H1 (cell line): ENCODE data around the gene CCDC192. TPM values are rescaled to one million over a fixed set of nuclear protein-coding genes. Genes with fewer than 3 reads are reported as not detected.

Experiments used
- CTCF ChIA-PET: fragments of 300-600 bp; sonication (Branson Sonifier 250); formaldehyde crosslinking; loops from one replicate; lab custom pipeline; 2021; ENCODE audit not compliant: partially characterized antibody; lab: Charles Lee
- POLR2A ChIA-PET: fragments of 300-600 bp; sonication (Branson Sonifier 250); formaldehyde crosslinking; loops from one replicate; lab custom pipeline; 2021; ENCODE audit warnings: inconsistent platforms; ENCODE audit not compliant: partially characterized antibody; lab: Charles Lee
- DNase-seq, 2 experiments: peaks; one replicate each; pipeline versions ENCODE4 v3.0.0 to v3.0.0-alpha.2; 2010 to 2022; ENCODE audit warnings: low spot score in 2 of 2, low read depth in 1 of 2, mixed read lengths in 1 of 2
- FAIRE-seq: peaks from 2 replicates; lab custom pipeline; 2011; peaks lifted over from hg19 to GRCh38; lab: Jason Lieb, UNC
- H2AFZ ChIP-seq: 2 replicates; pipeline ENCODE4 v1.8.1; 2012; ENCODE audit warnings: low read length, inconsistent platforms
- H2AK5ac ChIP-seq: 2 replicates; pipeline ENCODE4 v1.6.1; 2013; ENCODE audit warnings: low read depth, low read length
- H2BK120ac ChIP-seq: replicated peaks from 2 replicates; pipeline ENCODE3; 2013; ENCODE audit warnings: low read depth, low read length, inconsistent platforms
- H2BK12ac ChIP-seq: 2 replicates; pipeline ENCODE4 v1.6.1; 2013; ENCODE audit warnings: low read depth, low read length
- H2BK15ac ChIP-seq: 2 replicates; pipeline ENCODE4 v1.6.1; 2013; ENCODE audit warnings: low read length
- H2BK20ac ChIP-seq: 2 replicates; pipeline ENCODE4 v1.6.1; 2013; ENCODE audit warnings: low read length
- H2BK5ac ChIP-seq: 2 replicates; pipeline ENCODE4 v1.6.1; 2013; ENCODE audit warnings: low read depth, low read length
- H3K14ac ChIP-seq: 2 replicates; pipeline ENCODE4 v1.6.1; 2013; ENCODE audit warnings: inconsistent platforms; ENCODE audit not compliant: insufficient read length
- H3K18ac ChIP-seq: 2 replicates; pipeline ENCODE4 v1.6.1; 2013; ENCODE audit warnings: low read length; ENCODE audit errors: extremely low read depth
- H3K23ac ChIP-seq: 2 replicates; pipeline ENCODE4 v1.6.1; 2013; ENCODE audit warnings: inconsistent platforms; ENCODE audit not compliant: insufficient read length
- H3K23me2 ChIP-seq: 2 replicates; pipeline ENCODE4 v1.6.1; 2013; ENCODE audit warnings: low read depth, low read length
- H3K27ac ChIP-seq: 2 replicates; pipeline ENCODE4 v1.6.1; 2011; ENCODE audit warnings: low read depth, low read length, inconsistent platforms
- H3K27me3 ChIP-seq, 4 experiments: replicated peaks in 1 of 4; 1 replicate in 1 of 4; 2 replicates in 3 of 4; pipeline versions ENCODE4 v1.6.1 to v1.8.1; 2011 to 2013; ENCODE audit warnings: low read length in 3 of 4, mild to moderate bottlenecking in 3 of 4, inconsistent platforms in 2 of 4, mixed read lengths in 2 of 4, moderate library complexity in 1 of 4; ENCODE audit not compliant: control insufficient read depth in 3 of 4, insufficient read depth in 3 of 4; ENCODE audit errors: extremely low read depth in 1 of 4
- H3K36me3 ChIP-seq, 4 experiments: 2 replicates each; pipeline versions ENCODE4 v1.6.1 to v1.8.1; 2011 to 2013; ENCODE audit warnings: mild to moderate bottlenecking in 4 of 4, low read length in 3 of 4, moderate library complexity in 2 of 4, control low read depth in 1 of 4, inconsistent platforms in 1 of 4; ENCODE audit not compliant: insufficient read depth in 4 of 4, control insufficient read depth in 2 of 4
- H3K4ac ChIP-seq: replicated peaks from 2 replicates; pipeline ENCODE3; 2013; ENCODE audit warnings: low read length, low read depth, mixed read lengths, inconsistent platforms; ENCODE audit not compliant: insufficient read length
- H3K4me1 ChIP-seq, 4 experiments: replicated peaks in 1 of 4; 1 replicate in 1 of 4; 2 replicates in 3 of 4; pipeline versions ENCODE4 v1.6.1 to v1.8.1; 2011 to 2013; ENCODE audit warnings: low read length in 3 of 4, inconsistent platforms in 2 of 4, mixed read lengths in 1 of 4; ENCODE audit not compliant: insufficient read depth in 4 of 4, control insufficient read depth in 3 of 4
- H3K4me2 ChIP-seq, 2 experiments: 2 replicates each; pipeline versions ENCODE4 v1.6.1 to v1.8.1; 2011 to 2013; ENCODE audit warnings: low read depth in 2 of 2, low read length in 2 of 2, control low read depth in 1 of 2, inconsistent platforms in 1 of 2, mild to moderate bottlenecking in 1 of 2; ENCODE audit not compliant: insufficient read depth in 1 of 2
- H3K4me3 ChIP-seq, 4 experiments: fragments of 200-600, 300-600 bp in 1 of 4; sonication (generic), shearing (Covaris generic), sonication (Bioruptor Twin) in 1 of 4; 2 replicates each; pipeline versions ENCODE4 v1.5.1 to v1.8.1; 2011 to 2016; ENCODE audit warnings: low read length in 4 of 4, low read depth in 3 of 4, control low read depth in 2 of 4, inconsistent platforms in 2 of 4, mild to moderate bottlenecking in 2 of 4, mixed read lengths in 1 of 4, moderate library complexity in 1 of 4; ENCODE audit not compliant: insufficient read depth in 2 of 4; ENCODE audit errors: extremely low read depth in 1 of 4
- H3K56ac ChIP-seq: replicated peaks from 2 replicates; pipeline ENCODE3; 2013; ENCODE audit warnings: low read depth, mild to moderate bottlenecking, mixed read lengths, low read length, inconsistent platforms; ENCODE audit not compliant: insufficient read length
- H3K79me1 ChIP-seq: 2 replicates; pipeline ENCODE4 v1.6.1; 2013; ENCODE audit warnings: low read depth, low read length, control low read depth
- H3K79me2 ChIP-seq, 2 experiments: 2 replicates each; pipeline versions ENCODE4 v1.6.1 to v1.8.1; 2012 to 2013; ENCODE audit warnings: low read length in 2 of 2, mild to moderate bottlenecking in 2 of 2, inconsistent platforms in 1 of 2; ENCODE audit not compliant: insufficient read depth in 2 of 2, control insufficient read depth in 1 of 2
- H3K9ac ChIP-seq, 4 experiments: replicated peaks in 1 of 4; 1 replicate in 1 of 4; 2 replicates in 3 of 4; pipeline versions ENCODE4 v1.6.1 to v1.8.1; 2011 to 2013; ENCODE audit warnings: low read depth in 3 of 4, low read length in 3 of 4, control low read depth in 2 of 4, mild to moderate bottlenecking in 2 of 4, moderate library complexity in 2 of 4, inconsistent platforms in 1 of 4; ENCODE audit errors: extremely low read depth in 1 of 4
- H3K9me3 ChIP-seq, 2 experiments: 2 replicates each; pipeline versions ENCODE4 v1.6.1 to v1.8.1; 2012 to 2013; ENCODE audit warnings: mild to moderate bottlenecking in 2 of 2, moderate library complexity in 2 of 2, control low read depth in 1 of 2, inconsistent platforms in 1 of 2, low read depth in 1 of 2, low read length in 1 of 2, mixed read lengths in 1 of 2; ENCODE audit not compliant: insufficient read depth in 2 of 2
- H4K20me1 ChIP-seq, 2 experiments: replicated peaks in 1 of 2; 2 replicates each; pipeline versions ENCODE3 to v1.8.1; 2011 to 2013; ENCODE audit warnings: inconsistent platforms in 2 of 2, low read length in 2 of 2, mild to moderate bottlenecking in 1 of 2; ENCODE audit not compliant: insufficient read depth in 2 of 2, control insufficient read depth in 1 of 2
- H4K5ac ChIP-seq: 2 replicates; pipeline ENCODE4 v1.6.1; 2013; ENCODE audit warnings: low read length, low read depth, mixed read lengths, inconsistent platforms; ENCODE audit not compliant: insufficient read length
- H4K8ac ChIP-seq: 2 replicates; pipeline ENCODE4 v1.8.0; 2013; ENCODE audit warnings: mild to moderate bottlenecking, moderate library complexity, low read length, inconsistent platforms; ENCODE audit not compliant: insufficient read depth; ENCODE audit errors: extremely low read depth
- H4K91ac ChIP-seq: replicated peaks from 2 replicates; pipeline ENCODE3; 2013; ENCODE audit warnings: low read length, mixed read lengths, inconsistent platforms; ENCODE audit not compliant: insufficient read length
- ATF3 ChIP-seq: IDR thresholded peaks from 2 replicates; pipeline ENCODE4 v1.6.1; 2011; ENCODE audit warnings: low read depth, mild to moderate bottlenecking, low read length; ENCODE audit not compliant: insufficient read depth
- CREB1 ChIP-seq: IDR thresholded peaks from 2 replicates; pipeline ENCODE4 v1.6.1; 2012; ENCODE audit warnings: inconsistent platforms
- HDAC6 ChIP-seq: IDR thresholded peaks from one replicate; pipeline ENCODE4 v1.7.1; 2012; ENCODE audit warnings: low read depth, mild to moderate bottlenecking, inconsistent platforms, low read length, moderate library complexity
- JUND ChIP-seq: IDR thresholded peaks from 2 replicates; pipeline ENCODE4 v1.6.1; 2011; ENCODE audit warnings: mild to moderate bottlenecking, improper control_type of control experiment, low read length
- KDM4A ChIP-seq: IDR thresholded peaks from one replicate; pipeline ENCODE4 v1.7.1; 2012; ENCODE audit warnings: low read depth, mild to moderate bottlenecking, moderate library complexity, low read length, inconsistent platforms; ENCODE audit not compliant: severe bottlenecking
- TCF12 ChIP-seq: IDR thresholded peaks from 2 replicates; pipeline ENCODE4 v1.6.1; 2011; ENCODE audit warnings: low read depth, mild to moderate bottlenecking, low read length
- WGBS, 2 experiments: shearing (Covaris generic) in 1 of 2; methylation state at CpG; one replicate each; pipeline versions ENCODE4 v1.1.6 to v1.1.7; 2013 to 2015; ENCODE audit warnings: low lambda C conversion rate in 2 of 2, mixed read lengths in 2 of 2, inconsistent platforms in 1 of 2, low coverage in 1 of 2, missing lambda C conversion rate in 1 of 2; ENCODE audit not compliant: insufficient replicate concordance in 2 of 2, insufficient coverage in 1 of 2, insufficient read length in 1 of 2; ENCODE audit errors: extremely low coverage in 1 of 2, missing lambda C conversion rate in 1 of 2; 5-methylcytosine and 5-hydroxymethylcytosine counted together
- polyA plus RNA-seq, 7 experiments: library from polyadenylated mRNA; depleted of rRNA in 3 of 7; stranded (reverse) in 5 of 7; unstranded in 2 of 7; fragments of >200 nt in 5 of 7; fragments of 200-250 nt in 2 of 7; gene quantifications; 1 replicate in 5 of 7; 2 replicates in 1 of 7; 4 replicates in 1 of 7; pipeline versions ENCODE4 v1.2.1 to v1.2.3, GENCODE V29; 2011 to 2013; ENCODE audit warnings: missing spikeins in 2 of 7, mixed read lengths in 2 of 7
- total RNA-seq: library from RNA; stranded (reverse); fragmentation: NEBNext Ultra II Directional; extraction: Animal tissue kit (Norgen Biotek cat#: 25700); gene quantifications from 2 replicates; pipeline ENCODE4 v1.2.1, GENCODE V29; 2021

Gene CCDC192
- total and polyA plus RNA-seq, 2 of the 8 experiments (the other 6 are each of a cell fraction or from before 2014, with no cell fraction given) = 0.61 TPM; not detected in 1

- Histone ChIP-seq H2BK5ac (no peak overlapping the region), H3K4me1 (no peaks in the 10 kb centered on the region), H2BK120ac (no peak overlapping the region), H3K23me2 (no peaks in the 10 kb centered on the region), H3K23ac (no peak overlapping the region), H3K27me3 (no peaks in the 10 kb centered on the region), H4K20me1 (no peaks in the 10 kb centered on the region), H4K8ac (no peak overlapping the region), H2AFZ (no peak overlapping the region), H2BK12ac (no peak overlapping the region), H3K79me1 (no peaks in the 10 kb centered on the region), H3K9ac (no peak overlapping the region), H2BK15ac (no peak overlapping the region), H3K4me2 (no peak overlapping the region), H3K27ac (no peak overlapping the region), H3K4ac (no peak overlapping the region), H3K18ac (no peak overlapping the region), H2AK5ac (no peak overlapping the region), H3K9me3 (no peaks in the 10 kb centered on the region), H3K36me3 (no peaks in the 10 kb centered on the region), H4K91ac (no peak overlapping the region), H3K56ac (no peak overlapping the region), H2BK20ac (no peak overlapping the region), H3K4me3 (no peak overlapping the region), H3K79me2 (no peaks in the 10 kb centered on the region), H4K5ac (no peak overlapping the region), H3K14ac (no peak overlapping the region)
- FAIRE-seq (no peak), DNase-seq (no peak)
- WGBS, 2 experiments = 92% methylated on average over 1 of the region's 1 CpG; no CpG with 5 or more reads in 1 of the 2 experiments
- POLR2A ChIA-PET = interaction anchor here (0.6 kb wide), 1 partner anchor 374 kb away, joined by 4 read pairs; no protein-coding TSS in a partner anchor
- CTCF ChIA-PET = no interaction called here
- TF ChIP-seq ATF3 (no peak), CREB1 (no peak), KDM4A (no peak), HDAC6 (no peak), TCF12 (no peak), JUND (no peak)
Observed at GRCh38 chr5:127732963-127733362, 29.8 kb downstream of the CCDC192 start.
